CD4-positive, CD25-positive, alpha-beta regulatory T cell (primary cell): ENCODE measurements around the gene KRTAP10-2. TPM values are rescaled to one million over a fixed set of nuclear protein-coding genes. Genes with fewer than 3 reads are reported as not detected.
"Not testable (repeated sequence)": the region's sequence is repeated elsewhere in the genome, so short reads cannot be mapped to it uniquely, and the experiment has no call there.

Experiments used
- ATAC-seq, 2 donors: fragments of 150-1000 bp; cut with Tn5 transposase; one replicate each; pipeline ENCODE4 v1.10.0; 2021; ENCODE audit warnings: low read depth in 2 of 2, moderate number of reproducible peaks in 2 of 2, moderate library complexity in 1 of 2
- DNase-seq, 3 donors: peaks; one replicate each; pipeline versions ENCODE4 v3.0.0 to v3.0.0-alpha.2; 2012 to 2022; ENCODE audit warnings: mixed read lengths in 1 of 3
- H3K27ac ChIP-seq: one replicate; pipeline ENCODE4 v1.7.0; 2013; ENCODE audit warnings: mild to moderate bottlenecking, low read length; ENCODE audit not compliant: insufficient read depth, poor library complexity, severe bottlenecking
- H3K27me3 ChIP-seq: one replicate; pipeline ENCODE4 v1.7.0; 2013; ENCODE audit warnings: low read length; ENCODE audit not compliant: control insufficient read depth, insufficient read depth
- H3K36me3 ChIP-seq: one replicate; pipeline ENCODE4 v1.7.0; 2013; ENCODE audit warnings: mild to moderate bottlenecking, low read length, moderate library complexity; ENCODE audit not compliant: control insufficient read depth, insufficient read depth
- H3K4me1 ChIP-seq: 2 replicates; pipeline ENCODE4 v1.7.0; 2013; ENCODE audit warnings: mild to moderate bottlenecking, low read length; ENCODE audit not compliant: insufficient read depth, control insufficient read depth, poor library complexity, severe bottlenecking
- H3K4me3 ChIP-seq: one replicate; pipeline ENCODE4 v1.7.0; 2013; ENCODE audit warnings: low read depth, mild to moderate bottlenecking, low read length, moderate library complexity
- H3K9me3 ChIP-seq, 2 experiments: 1 replicate in 1 of 2; 2 replicates in 1 of 2; pipeline ENCODE4 v1.7.0; 2013; ENCODE audit warnings: low read length in 2 of 2, mild to moderate bottlenecking in 1 of 2, moderate library complexity in 1 of 2; ENCODE audit not compliant: control insufficient read depth in 2 of 2
- H3K27ac Mint-ChIP-seq, 3 donors: one replicate each; pipeline ENCODE4 v1.8.0; 2020 to 2022; ENCODE audit warnings: mild to moderate bottlenecking in 3 of 3, mixed read lengths in 3 of 3, moderate library complexity in 2 of 3
- H3K27me3 Mint-ChIP-seq: one replicate; pipeline ENCODE4 v1.8.0; 2022; ENCODE audit warnings: mild to moderate bottlenecking, mixed read lengths
- H3K36me3 Mint-ChIP-seq: one replicate; pipeline ENCODE4 v1.8.0; 2020; ENCODE audit warnings: mixed read lengths
- H3K4me1 Mint-ChIP-seq, 4 donors: one replicate each; pipeline ENCODE4 v1.8.0; 2020 to 2022; ENCODE audit warnings: mixed read lengths in 4 of 4, mild to moderate bottlenecking in 1 of 4
- H3K4me3 Mint-ChIP-seq, 4 donors: one replicate each; pipeline ENCODE4 v1.8.0; 2020 to 2022; ENCODE audit warnings: mild to moderate bottlenecking in 4 of 4, mixed read lengths in 4 of 4, moderate library complexity in 3 of 4
- H3K9me3 Mint-ChIP-seq, 7 donors: one replicate each; pipeline ENCODE4 v1.8.0; 2020 to 2022; ENCODE audit warnings: mixed read lengths in 7 of 7, mild to moderate bottlenecking in 3 of 7, moderate library complexity in 2 of 7
- polyA plus RNA-seq, 4 donors: library from polyadenylated mRNA; unstranded; fragments of 300-500 nt; fragmentation: Illumina TruSeq; gene quantifications; one replicate each; pipeline ENCODE4 v1.2.3, GENCODE V29; 2021
- total RNA-seq: library from RNA; stranded (reverse); gene quantifications from one replicate; pipeline ENCODE4 v1.2.3, GENCODE V29; 2022

KRTAP10-2 gene
- total and polyA plus RNA-seq, 5 donors from 2014 or later = not detected

- not testable (repeated sequence) for ATAC-seq, DNase-seq, H3K36me3 ChIP-seq, H3K27ac Mint-ChIP-seq, H3K27me3 ChIP-seq, H3K9me3 ChIP-seq, H3K4me3 Mint-ChIP-seq, H3K4me3 ChIP-seq, H3K27ac ChIP-seq, H3K27me3 Mint-ChIP-seq
- H3K4me1 ChIP-seq = peaks cover 15% of the 10 kb centered on the region
- Mint-ChIP-seq H3K4me1 (peaks cover 11 to 33% (median 18%) of the 10 kb centered on the region in 4 donors), H3K36me3 (peaks cover 22% of the 10 kb centered on the region), H3K9me3 (peaks cover 0 to 30% (median 13%) of the 10 kb centered on the region in 7 donors)
Measured at GRCh38 chr21:44550285-44550684, 1.0 kb downstream of the KRTAP10-2 start.

- H3K27ac Mint-ChIP-seq = peak overlapping the region in 2 of 3 donors; percentile 56 to 94
- H3K4me3 Mint-ChIP-seq = no peak overlapping the region
- Histone ChIP-seq H3K27ac (no peak overlapping the region), H3K9me3 (peaks cover 6 to 7% of the 10 kb centered on the region in 2 experiments), H3K4me3 (no peak overlapping the region), H3K27me3 (no peaks in the 10 kb centered on the region), H3K36me3 (no peaks in the 10 kb centered on the region), H3K4me1 (peaks cover 15% of the 10 kb centered on the region)
- peaks cover 22% of the 10 kb centered on the region for H3K36me3 Mint-ChIP-seq
- peaks cover 7% of the 10 kb centered on the region for H3K27me3 Mint-ChIP-seq
- DNase-seq = no peak
- peaks cover 0 to 31% (median 13%) of the 10 kb centered on the region in 7 donors for H3K9me3 Mint-ChIP-seq
- peaks cover 11 to 33% (median 18%) of the 10 kb centered on the region in 4 donors for H3K4me1 Mint-ChIP-seq
- ATAC-seq = no peak
Measured at GRCh38 chr21:44549525-44550211, 1.6 kb downstream of the KRTAP10-2 start.

- Mint-ChIP-seq H3K4me1 (peaks cover 11 to 33% (median 18%) of the 10 kb centered on the region in 4 donors), H3K27ac (peak overlapping the region in 2 of 3 donors; percentile 84 to 94), H3K9me3 (peaks cover 0 to 30% (median 13%) of the 10 kb centered on the region in 7 donors), H3K36me3 (peaks cover 22% of the 10 kb centered on the region), H3K4me3 (peak overlapping the region in 1 of 4 donors; percentile 23), H3K27me3 (peaks cover 7% of the 10 kb centered on the region)
- Histone ChIP-seq H3K4me1 (peaks cover 15% of the 10 kb centered on the region), H3K9me3 (peaks cover 6 to 7% of the 10 kb centered on the region in 2 experiments), H3K27ac (no peak overlapping the region), H3K36me3 (no peaks in the 10 kb centered on the region), H3K4me3 (no peak overlapping the region), H3K27me3 (no peaks in the 10 kb centered on the region)
- no peak for ATAC-seq
- DNase-seq = no peak
Measured at GRCh38 chr21:44548922-44549321, 2.4 kb downstream of the KRTAP10-2 start.

GRCh38 chr21:44548381-44548780 is 2.9 kb downstream of the KRTAP10-2 start:
- H3K4me3 Mint-ChIP-seq = peak overlapping the region in 2 of 4 donors; percentile 21 to 76
- Histone ChIP-seq H3K9me3 (peaks cover 6 to 9% of the 10 kb centered on the region in 2 experiments), H3K27me3 (no peaks in the 10 kb centered on the region), H3K27ac (no peak overlapping the region), H3K4me3 (no peak overlapping the region), H3K36me3 (no peaks in the 10 kb centered on the region), H3K4me1 (peaks cover 15% of the 10 kb centered on the region)
- DNase-seq (no peak), ATAC-seq (no peak)
- H3K36me3 Mint-ChIP-seq = peaks cover 22% of the 10 kb centered on the region
- H3K9me3 Mint-ChIP-seq = peaks cover 0 to 29% (median 13%) of the 10 kb centered on the region in 7 donors
- H3K27ac Mint-ChIP-seq = peak overlapping the region in 2 of 3 donors; percentile 70 to 94
- H3K4me1 Mint-ChIP-seq = peaks cover 11 to 33% (median 18%) of the 10 kb centered on the region in 4 donors
- peaks cover 7% of the 10 kb centered on the region for H3K27me3 Mint-ChIP-seq

GRCh38 chr21:44547656-44548331 is 3.5 kb downstream of the KRTAP10-2 start:
- H3K36me3 ChIP-seq = no peaks in the 10 kb centered on the region
- ATAC-seq (peak; percentile 62 to 83), DNase-seq (peak in 2 of 3 donors; percentile 47 to 73)
- peak overlapping the region; percentile 28 for H3K27ac ChIP-seq
- H3K4me3 Mint-ChIP-seq = peak overlapping the region; percentile 29 to 89 (median 75)
- peak overlapping the region; percentile 94 to 97 (median 94) for H3K27ac Mint-ChIP-seq
- peaks cover 15% of the 10 kb centered on the region for H3K4me1 ChIP-seq
- H3K27me3 Mint-ChIP-seq = peaks cover 7% of the 10 kb centered on the region
- peaks cover 0 to 29% (median 13%) of the 10 kb centered on the region in 7 donors for H3K9me3 Mint-ChIP-seq
- H3K4me3 ChIP-seq = peak overlapping the region; percentile 49
- peaks cover 11 to 33% (median 18%) of the 10 kb centered on the region in 4 donors for H3K4me1 Mint-ChIP-seq
- peaks cover 6 to 13% of the 10 kb centered on the region in 2 experiments for H3K9me3 ChIP-seq
- H3K36me3 Mint-ChIP-seq = peaks cover 22% of the 10 kb centered on the region
- H3K27me3 ChIP-seq = no peaks in the 10 kb centered on the region

GRCh38 chr21:44544566-44544965 is 6.7 kb downstream of the KRTAP10-2 start:
- ATAC-seq (no peak), DNase-seq (no peak)
- H3K27ac ChIP-seq = no peak overlapping the region
- Mint-ChIP-seq H3K9me3 (peaks cover 0 to 27% (median 12%) of the 10 kb centered on the region in 7 donors), H3K27me3 (peaks cover 7% of the 10 kb centered on the region), H3K27ac (no peak overlapping the region), H3K36me3 (peaks cover 18% of the 10 kb centered on the region), H3K4me3 (no peak overlapping the region), H3K4me1 (peaks cover 11 to 31% (median 18%) of the 10 kb centered on the region in 4 donors)
- H3K27me3 ChIP-seq = no peaks in the 10 kb centered on the region
- peaks cover 15% of the 10 kb centered on the region for H3K4me1 ChIP-seq
- H3K9me3 ChIP-seq = peaks cover 6 to 23% of the 10 kb centered on the region in 2 experiments
- H3K36me3 ChIP-seq = no peaks in the 10 kb centered on the region
- H3K4me3 ChIP-seq = no peak overlapping the region

GRCh38 chr21:44542716-44543115 is 8.6 kb downstream of the KRTAP10-2 start:
- Histone ChIP-seq H3K4me1 (peaks cover 8% of the 10 kb centered on the region), H3K4me3 (no peak overlapping the region), H3K27ac (no peak overlapping the region), H3K9me3 (peaks cover 6 to 23% of the 10 kb centered on the region in 2 experiments), H3K36me3 (no peaks in the 10 kb centered on the region), H3K27me3 (no peaks in the 10 kb centered on the region)
- DNase-seq = no peak
- peaks cover 9 to 13% (median 10%) of the 10 kb centered on the region in 4 donors for H3K4me1 Mint-ChIP-seq
- peaks cover 10% of the 10 kb centered on the region for H3K36me3 Mint-ChIP-seq
- H3K27ac Mint-ChIP-seq = no peak overlapping the region
- no peak for ATAC-seq
- H3K9me3 Mint-ChIP-seq = peaks cover 0 to 25% (median 12%) of the 10 kb centered on the region in 7 donors
- no peak overlapping the region for H3K4me3 Mint-ChIP-seq
- H3K27me3 Mint-ChIP-seq = peaks cover 5% of the 10 kb centered on the region
